Large intestine (tissue), 3 donors: ENCODE results near the gene GAS2L2. TPM values are rescaled to one million over a fixed set of nuclear protein-coding genes. Genes with fewer than 3 reads are reported as not detected.

ENCODE experiments used
- DNase-seq, 2 donors: peaks; one replicate each; pipeline versions ENCODE4 v3.0.0 to v3.0.0-alpha.2; 2013
- H3K27ac ChIP-seq: one replicate; pipeline ENCODE4 v1.5.1; 2013; ENCODE audit warnings: low read length
- H3K27me3 ChIP-seq: 2 replicates; pipeline ENCODE4 v1.6.1; 2013; ENCODE audit warnings: low read length; ENCODE audit not compliant: control insufficient read depth, insufficient read depth
- H3K36me3 ChIP-seq: 2 replicates; pipeline ENCODE4 v1.6.1; 2013; ENCODE audit warnings: low read length; ENCODE audit not compliant: control insufficient read depth, insufficient read depth
- H3K4me1 ChIP-seq: one replicate; pipeline ENCODE4 v1.6.1; 2013; ENCODE audit warnings: low read length; ENCODE audit not compliant: control insufficient read depth, insufficient read depth
- H3K4me3 ChIP-seq: one replicate; pipeline ENCODE4 v1.5.1; 2013; ENCODE audit warnings: low read length
- H3K9me3 ChIP-seq: one replicate; pipeline ENCODE4 v1.6.1; 2013; ENCODE audit warnings: mild to moderate bottlenecking, low read depth, low read length, moderate library complexity; ENCODE audit not compliant: control insufficient read depth
- WGBS: methylation state at CpG from one replicate; pipeline ENCODE4 v1.1.5; 2013; ENCODE audit warnings: low lambda C conversion rate; ENCODE audit not compliant: insufficient coverage; 5-methylcytosine and 5-hydroxymethylcytosine counted together
- polyA plus RNA-seq: library from polyadenylated mRNA; unstranded; fragments of 120-200 nt; gene quantifications from one replicate; pipeline ENCODE4 v1.2.1, GENCODE V29; 2013

The GAS2L2 gene
- polyA plus RNA-seq, 1 donor = 0.13 TPM

DNA sequence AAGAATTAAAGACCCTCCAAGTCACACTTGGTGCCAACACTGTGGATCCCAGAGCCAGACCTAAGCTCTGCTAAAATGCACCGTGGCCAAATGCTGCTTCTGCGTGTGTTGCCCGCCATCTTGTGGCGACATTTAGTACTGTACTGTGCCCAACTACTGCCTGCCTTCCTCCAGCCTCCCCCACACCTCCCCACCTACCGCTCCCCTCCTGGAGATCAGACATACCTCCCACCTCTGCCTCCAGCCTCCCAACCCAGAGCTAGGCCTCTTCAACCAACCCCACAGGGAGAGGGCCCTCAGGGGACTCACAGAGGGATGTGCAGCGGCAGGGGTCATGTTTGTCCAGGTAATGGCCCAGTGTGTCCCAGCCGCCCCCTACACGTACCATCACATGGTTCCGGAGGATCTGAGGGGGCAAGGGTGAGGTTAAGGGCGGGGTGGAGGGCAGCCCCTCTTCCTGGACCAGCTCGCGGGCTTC lies 5.5 kb downstream of the GAS2L2 start:
- H3K27me3 ChIP-seq = peaks cover 49% of the 10 kb centered on the region
- no peaks in the 10 kb centered on the region for H3K36me3 ChIP-seq
- no peak overlapping the region for H3K4me3 ChIP-seq
- no peak overlapping the region for H3K27ac ChIP-seq
- peaks cover 2% of the 10 kb centered on the region for H3K4me1 ChIP-seq
- DNase-seq = peak; percentile 45 to 57
- H3K9me3 ChIP-seq = no peaks in the 10 kb centered on the region
- WGBS = no CpG with 5 or more reads among the region's 12 CpGs

DNA sequence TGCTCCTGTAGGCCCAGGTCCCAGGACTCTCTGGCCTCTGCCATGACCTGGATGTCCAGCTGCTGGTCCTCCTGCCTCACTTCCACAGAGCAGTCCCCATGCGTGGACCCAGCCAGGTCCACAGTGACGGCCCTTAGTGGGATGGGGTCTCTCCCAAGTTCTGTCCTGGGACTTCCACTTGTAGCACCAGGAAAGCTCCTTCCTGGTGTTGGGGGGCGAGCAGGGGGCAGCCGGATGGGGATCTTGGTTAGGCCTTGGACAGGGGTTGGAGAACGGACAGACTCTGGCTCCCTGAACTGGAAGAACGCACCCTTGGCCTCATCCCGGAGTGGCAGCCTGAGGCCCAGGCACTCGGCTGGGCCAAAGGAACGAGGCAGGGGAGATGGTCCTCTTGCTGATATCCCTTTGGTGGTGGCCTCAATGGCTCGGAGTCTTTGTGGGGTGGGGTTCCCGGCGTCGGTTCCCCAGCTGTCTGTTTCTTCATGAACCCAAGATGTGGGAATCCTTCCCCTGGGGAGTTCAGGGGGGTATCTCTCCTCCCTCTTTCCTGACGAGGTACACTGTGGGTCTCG lies 7.2 kb downstream of the GAS2L2 start:
- Histone ChIP-seq H3K27ac (no peak overlapping the region), H3K9me3 (peaks cover 3% of the 10 kb centered on the region), H3K4me3 (no peak overlapping the region), H3K27me3 (peaks cover 59% of the 10 kb centered on the region), H3K36me3 (no peaks in the 10 kb centered on the region), H3K4me1 (peaks cover 4% of the 10 kb centered on the region)
- no peak for DNase-seq
- WGBS = no CpG with 5 or more reads among the region's 15 CpGs

DNA sequence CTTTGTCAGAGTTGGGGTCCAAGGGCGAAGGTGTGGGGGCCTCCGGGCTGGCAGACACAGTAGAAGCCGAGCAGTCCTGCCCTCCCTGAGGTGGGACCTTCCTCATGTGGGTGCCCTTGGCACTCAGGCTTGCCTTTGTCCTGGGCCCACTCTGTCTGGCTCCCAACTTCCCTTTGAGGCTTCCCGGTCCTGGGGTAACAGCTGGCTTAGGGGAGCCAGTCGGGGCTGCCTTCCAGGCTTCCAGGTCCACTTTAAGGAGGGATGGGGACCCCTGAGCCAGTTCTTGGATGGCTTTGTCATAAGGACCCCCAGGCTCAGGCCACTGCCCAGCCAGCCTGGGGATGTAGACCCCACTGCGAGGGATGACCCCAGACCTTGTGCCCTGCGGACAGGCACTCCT lies 7.8 kb downstream of the GAS2L2 start:
- peaks cover 59% of the 10 kb centered on the region for H3K27me3 ChIP-seq
- peaks cover 4% of the 10 kb centered on the region for H3K4me1 ChIP-seq
- H3K27ac ChIP-seq = no peak overlapping the region
- H3K36me3 ChIP-seq = no peaks in the 10 kb centered on the region
- H3K9me3 ChIP-seq = peaks cover 5% of the 10 kb centered on the region
- H3K4me3 ChIP-seq = no peak overlapping the region
- no CpG with 5 or more reads among the region's 7 CpGs for WGBS
- DNase-seq = no peak

DNA sequence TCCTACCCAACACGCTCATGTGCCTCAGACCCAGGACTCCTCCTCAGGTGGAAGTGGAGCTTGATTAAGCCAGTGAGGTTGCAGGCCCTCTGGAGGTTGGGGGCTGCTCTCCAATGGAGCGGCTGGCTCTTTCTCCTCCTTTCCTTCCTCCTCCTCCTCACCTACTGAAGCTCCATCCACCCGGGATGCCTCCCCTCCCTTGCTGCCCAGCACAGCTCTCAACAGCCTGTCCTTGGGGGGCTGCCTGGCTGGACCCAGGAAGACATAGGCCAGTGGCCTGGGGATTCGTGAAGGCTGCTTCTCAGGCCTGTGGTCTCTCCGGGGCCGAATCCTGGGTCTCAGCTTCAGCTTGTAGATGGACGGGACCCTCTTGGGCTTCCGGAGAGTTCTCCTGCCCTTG lies 8.2 kb downstream of the GAS2L2 start:
- no peaks in the 10 kb centered on the region for H3K36me3 ChIP-seq
- no CpG with 5 or more reads among the region's 8 CpGs for WGBS
- DNase-seq = no peak
- no peak overlapping the region for H3K4me3 ChIP-seq
- H3K27me3 ChIP-seq = peaks cover 58% of the 10 kb centered on the region
- peaks cover 2% of the 10 kb centered on the region for H3K4me1 ChIP-seq
- H3K27ac ChIP-seq = no peak overlapping the region
- peaks cover 5% of the 10 kb centered on the region for H3K9me3 ChIP-seq

DNA sequence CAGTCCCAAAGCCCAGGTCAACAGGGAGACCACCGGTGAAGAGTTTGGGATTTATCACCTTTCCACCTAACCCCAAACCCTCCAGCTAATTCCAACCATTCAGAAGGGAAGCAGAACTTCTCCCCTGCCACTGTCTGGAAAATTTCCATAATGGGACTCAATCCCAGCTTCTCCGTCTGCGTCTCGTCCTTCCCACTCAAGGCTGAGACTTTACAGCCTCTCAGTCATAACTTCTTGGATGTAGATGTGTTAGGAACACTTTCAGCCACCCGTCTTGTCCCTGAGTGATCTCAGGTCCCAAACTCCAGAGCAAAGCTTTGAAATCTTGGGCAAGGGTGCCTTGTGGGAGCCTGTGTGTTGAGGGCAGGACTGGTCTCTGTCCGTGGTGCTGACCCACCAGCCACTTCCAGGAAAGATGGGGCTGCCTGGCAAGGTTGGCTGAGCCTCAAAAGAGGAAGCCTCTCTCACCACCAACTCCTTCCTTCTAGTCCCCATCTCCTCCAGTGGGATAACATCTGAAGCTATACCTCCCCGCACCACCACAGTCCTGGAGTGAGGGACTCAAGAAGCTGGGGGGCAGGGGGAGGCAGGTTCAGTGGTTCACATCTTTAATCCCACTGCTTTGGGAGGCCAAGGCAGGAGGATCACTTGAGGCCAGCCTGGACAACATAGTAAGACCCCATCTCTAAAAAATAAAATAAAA lies 9.3 kb downstream of the GAS2L2 start:
- H3K27ac ChIP-seq = no peak overlapping the region
- no peak overlapping the region for H3K4me3 ChIP-seq
- no CpG with 5 or more reads among the region's 7 CpGs for WGBS
- H3K36me3 ChIP-seq = no peaks in the 10 kb centered on the region
- H3K9me3 ChIP-seq = peaks cover 5% of the 10 kb centered on the region
- no peak for DNase-seq
- H3K4me1 ChIP-seq = peaks cover 2% of the 10 kb centered on the region
- peaks cover 47% of the 10 kb centered on the region for H3K27me3 ChIP-seq

DNA sequence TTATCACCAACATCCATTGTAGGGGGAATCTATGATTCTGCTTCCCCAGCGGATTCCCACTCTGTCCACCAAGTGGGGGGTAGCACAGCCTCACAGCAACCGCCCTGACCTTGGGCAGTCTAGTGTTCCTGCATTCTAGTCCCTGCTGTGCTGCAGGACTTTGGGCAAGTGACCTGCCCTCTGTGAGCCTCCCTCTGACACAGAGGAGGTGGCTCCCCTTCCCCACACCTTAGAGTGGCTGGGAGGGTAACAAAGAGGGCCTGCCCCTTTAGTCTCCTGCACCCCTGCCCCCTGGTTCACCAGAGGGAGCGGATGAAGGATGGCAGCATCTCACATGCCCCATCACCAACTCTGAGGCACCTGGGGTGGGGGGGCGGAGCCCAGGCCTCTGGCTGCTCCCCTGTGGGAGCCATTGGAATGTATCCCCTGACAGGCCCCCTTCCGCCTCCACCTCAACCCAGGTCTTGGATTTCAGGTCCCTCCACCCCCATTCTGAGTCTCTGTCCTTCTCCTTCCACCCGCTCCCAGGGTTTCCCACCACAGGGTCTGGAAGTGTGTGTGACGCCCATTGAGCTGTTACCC lies 10.1 kb downstream of the GAS2L2 start:
- Histone ChIP-seq H3K36me3 (no peaks in the 10 kb centered on the region), H3K27me3 (peaks cover 40% of the 10 kb centered on the region), H3K9me3 (peaks cover 5% of the 10 kb centered on the region), H3K27ac (no peak overlapping the region), H3K4me1 (peaks cover 2% of the 10 kb centered on the region), H3K4me3 (no peak overlapping the region)
- no peak for DNase-seq
- WGBS = no CpG with 5 or more reads among the region's 7 CpGs

DNA sequence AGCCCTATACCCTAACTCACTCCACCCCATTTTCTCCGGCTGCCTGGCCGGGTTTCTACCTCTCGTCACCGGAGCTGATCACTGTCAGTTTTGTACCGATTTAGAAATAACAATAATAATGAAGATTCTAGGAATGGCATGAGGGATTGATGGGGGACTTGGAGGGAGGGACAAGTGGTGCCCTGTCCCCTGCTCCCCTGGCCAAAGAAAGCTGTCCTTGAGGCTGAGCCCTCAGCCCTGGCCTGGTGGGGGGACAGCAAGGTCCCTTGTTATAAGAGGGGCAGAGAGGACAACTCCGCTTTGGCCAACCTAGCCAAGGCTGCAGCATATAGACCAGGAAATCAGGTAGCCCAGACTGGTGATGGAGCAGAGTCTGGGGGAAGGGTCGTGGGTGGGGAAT lies 10.5 kb downstream of the GAS2L2 start:
- WGBS = no CpG with 5 or more reads among the region's 7 CpGs
- peaks cover 39% of the 10 kb centered on the region for H3K27me3 ChIP-seq
- no peak for DNase-seq
- H3K9me3 ChIP-seq = peaks cover 5% of the 10 kb centered on the region
- H3K36me3 ChIP-seq = no peaks in the 10 kb centered on the region
- H3K27ac ChIP-seq = no peak overlapping the region
- H3K4me1 ChIP-seq = peaks cover 2% of the 10 kb centered on the region
- H3K4me3 ChIP-seq = no peak overlapping the region

DNA sequence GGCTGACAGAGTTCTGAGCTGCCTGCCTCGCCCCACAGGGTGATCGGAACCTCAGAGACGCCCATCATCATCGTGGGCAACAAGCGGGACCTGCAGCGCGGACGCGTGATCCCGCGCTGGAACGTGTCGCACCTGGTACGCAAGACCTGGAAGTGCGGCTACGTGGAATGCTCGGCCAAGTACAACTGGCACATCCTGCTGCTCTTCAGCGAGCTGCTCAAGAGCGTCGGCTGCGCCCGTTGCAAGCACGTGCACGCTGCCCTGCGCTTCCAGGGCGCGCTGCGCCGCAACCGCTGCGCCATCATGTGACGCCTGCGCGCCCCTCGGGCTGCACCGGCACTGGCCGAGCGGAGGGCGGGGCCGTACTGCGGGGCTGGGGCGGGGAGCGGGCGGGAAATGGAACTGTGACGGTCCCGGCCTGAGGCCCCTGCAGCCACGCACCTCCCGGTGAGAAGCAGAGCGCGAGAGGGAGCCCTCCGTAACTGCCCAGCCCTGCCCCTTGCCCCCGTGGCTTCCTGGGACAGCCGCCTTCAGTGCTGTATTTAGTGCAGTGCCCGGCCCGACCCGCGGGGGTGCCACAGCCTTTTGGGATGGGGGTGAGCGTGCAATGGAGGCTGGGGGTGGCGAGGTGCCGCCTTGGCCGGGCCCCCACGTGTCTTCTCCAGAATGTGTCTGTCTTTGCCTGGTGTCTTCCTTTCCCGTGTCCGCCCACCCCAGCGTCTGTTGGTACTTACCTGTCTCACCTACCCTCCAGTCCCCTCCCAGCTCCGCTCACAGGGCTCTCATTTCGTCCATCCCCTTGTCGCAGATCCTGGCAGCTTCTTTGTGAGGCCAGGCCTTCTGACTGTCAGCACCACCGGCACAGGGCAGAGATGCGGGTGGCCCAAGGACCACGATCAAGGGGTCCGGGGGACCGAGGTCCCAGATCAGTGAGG lies 11.8 kb downstream of the GAS2L2 start:
- peak in 1 of 2 donors; percentile 50 for DNase-seq
- Histone ChIP-seq H3K4me3 (no peak overlapping the region), H3K4me1 (peaks cover 2% of the 10 kb centered on the region), H3K36me3 (no peaks in the 10 kb centered on the region), H3K27ac (no peak overlapping the region), H3K27me3 (peaks cover 39% of the 10 kb centered on the region), H3K9me3 (peaks cover 5% of the 10 kb centered on the region)
- no CpG with 5 or more reads among the region's 73 CpGs for WGBS

DNA sequence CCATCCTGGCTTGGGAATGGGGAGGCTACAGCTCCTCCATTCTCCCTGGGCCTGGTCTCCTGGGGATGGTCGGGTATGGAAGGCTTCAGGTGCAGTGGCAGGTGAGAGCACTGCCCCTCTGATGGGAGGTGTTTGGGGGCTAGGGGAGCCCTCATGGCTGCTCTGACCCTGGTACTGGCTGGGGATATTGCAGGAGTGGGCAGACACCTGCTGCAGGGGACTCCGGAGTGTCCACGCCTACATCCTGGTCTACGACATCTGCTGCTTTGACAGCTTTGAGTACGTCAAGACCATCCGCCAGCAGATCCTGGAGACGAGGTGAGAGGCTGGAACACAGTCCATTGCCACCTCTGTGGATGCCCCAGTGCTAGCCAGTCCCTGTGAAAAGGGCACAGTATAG lies 12.8 kb downstream of the GAS2L2 start:
- peaks cover 36% of the 10 kb centered on the region for H3K27me3 ChIP-seq
- no CpG with 5 or more reads among the region's 7 CpGs for WGBS

DNA sequence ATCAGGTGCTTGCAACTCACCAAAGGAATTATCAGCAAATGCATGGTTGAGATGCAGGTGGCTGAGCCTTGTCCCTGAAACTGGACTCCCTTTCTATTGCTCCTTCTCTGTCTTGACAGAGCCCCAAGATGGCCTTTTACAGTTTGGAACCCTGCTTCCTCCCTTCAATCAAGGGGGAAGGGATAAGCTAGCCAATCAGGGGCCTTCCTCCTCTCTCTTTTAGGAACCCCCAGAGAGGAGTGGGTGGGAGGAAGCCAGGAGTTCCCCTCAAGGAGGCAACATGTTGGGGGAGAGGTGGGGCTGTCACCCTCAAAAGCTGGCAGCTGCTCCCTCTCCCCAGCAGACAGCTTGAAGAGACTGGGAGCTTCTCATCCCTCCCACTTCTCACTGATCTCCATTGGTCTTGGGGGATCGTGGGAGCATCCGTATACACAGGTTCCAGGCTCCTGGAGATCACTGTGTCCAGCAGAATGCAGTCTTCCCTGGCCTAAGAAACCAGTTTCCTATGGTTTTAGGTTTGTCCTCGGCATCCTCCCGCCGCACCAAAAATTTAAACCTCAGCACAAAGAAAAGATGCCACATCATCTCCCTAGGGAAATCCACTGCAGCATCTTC lies 14.4 kb downstream of the GAS2L2 start:
- no peak for DNase-seq
- H3K27me3 ChIP-seq = peaks cover 34% of the 10 kb centered on the region
- no CpG with 5 or more reads among the region's 5 CpGs for WGBS
- peaks cover 5% of the 10 kb centered on the region for H3K9me3 ChIP-seq
- peaks cover 2% of the 10 kb centered on the region for H3K4me1 ChIP-seq
- H3K4me3 ChIP-seq = no peak overlapping the region
- H3K36me3 ChIP-seq = no peaks in the 10 kb centered on the region
- H3K27ac ChIP-seq = no peak overlapping the region

More for the DNA sequence above, 12.8 kb downstream of the GAS2L2 start:
- Histone ChIP-seq H3K4me1 (peaks cover 2% of the 10 kb centered on the region), H3K9me3 (peaks cover 5% of the 10 kb centered on the region), H3K27ac (no peak overlapping the region), H3K4me3 (no peak overlapping the region), H3K36me3 (no peaks in the 10 kb centered on the region)
- DNase-seq = no peak
